Upper lobe of right lung (tissue), 1 donor: Measurements from ENCODE around the gene EIF1. TPM values are rescaled to one million over a fixed set of nuclear protein-coding genes. Genes with fewer than 3 reads are reported as not detected.
A peak's percentile ranks its signal among the peaks of the same experiment; 100 is the strongest.

ENCODE experiments used
- ATAC-seq: fragments of 200-7000 bp; cut with Tn5 transposase; one replicate; pipeline ENCODE4 v1.9.1; 2020; ENCODE audit warnings: mild to moderate bottlenecking, moderate library complexity
- DNase-seq: peaks from one replicate; pipeline ENCODE4 v3.0.0-alpha.2; 2020
- H3K27ac ChIP-seq: fragments of 200-600 bp; one replicate; pipeline ENCODE4 v1.8.0; 2022
- H3K27me3 ChIP-seq: fragments of 200-600 bp; one replicate; pipeline ENCODE4 v1.8.0; 2022; ENCODE audit warnings: mild to moderate bottlenecking
- H3K36me3 ChIP-seq: fragments of 200-600 bp; one replicate; pipeline ENCODE4 v1.8.0; 2022
- H3K4me1 ChIP-seq: fragments of 200-600 bp; one replicate; pipeline ENCODE4 v1.8.0; 2022
- H3K4me3 ChIP-seq: fragments of 200-600 bp; one replicate; pipeline ENCODE4 v1.8.0; 2022; ENCODE audit warnings: mild to moderate bottlenecking
- H3K9me3 ChIP-seq: fragments of 200-600 bp; one replicate; pipeline ENCODE4 v1.8.0; 2022
- intact Hi-C: fragments of 100-400 bp; cut with DNase I; formaldehyde crosslinking; loops from one replicate; pipeline ENCODE4 v1.11.0; 2022
- total RNA-seq: library from RNA; stranded (reverse); fragmentation: NEBNext Ultra II Directional; extraction: Animal tissue kit (Norgen Biotek cat#: 25700); gene quantifications from one replicate; pipeline ENCODE4 v1.2.1, GENCODE V29; 2021
- TF ChIP-seq, protein P1 (sequence below): fragments of 200-600 bp; IDR thresholded peaks from one replicate; pipeline ENCODE4 v1.8.0; 2022; ENCODE audit warnings: antibody characterized with exemption
- donor health status: DM: no; HTN: yes; CAD: no; lungs with severe emphysema.

The EIF1 gene
- total RNA-seq, 1 donor from 2014 or later: 974 TPM

DNA sequence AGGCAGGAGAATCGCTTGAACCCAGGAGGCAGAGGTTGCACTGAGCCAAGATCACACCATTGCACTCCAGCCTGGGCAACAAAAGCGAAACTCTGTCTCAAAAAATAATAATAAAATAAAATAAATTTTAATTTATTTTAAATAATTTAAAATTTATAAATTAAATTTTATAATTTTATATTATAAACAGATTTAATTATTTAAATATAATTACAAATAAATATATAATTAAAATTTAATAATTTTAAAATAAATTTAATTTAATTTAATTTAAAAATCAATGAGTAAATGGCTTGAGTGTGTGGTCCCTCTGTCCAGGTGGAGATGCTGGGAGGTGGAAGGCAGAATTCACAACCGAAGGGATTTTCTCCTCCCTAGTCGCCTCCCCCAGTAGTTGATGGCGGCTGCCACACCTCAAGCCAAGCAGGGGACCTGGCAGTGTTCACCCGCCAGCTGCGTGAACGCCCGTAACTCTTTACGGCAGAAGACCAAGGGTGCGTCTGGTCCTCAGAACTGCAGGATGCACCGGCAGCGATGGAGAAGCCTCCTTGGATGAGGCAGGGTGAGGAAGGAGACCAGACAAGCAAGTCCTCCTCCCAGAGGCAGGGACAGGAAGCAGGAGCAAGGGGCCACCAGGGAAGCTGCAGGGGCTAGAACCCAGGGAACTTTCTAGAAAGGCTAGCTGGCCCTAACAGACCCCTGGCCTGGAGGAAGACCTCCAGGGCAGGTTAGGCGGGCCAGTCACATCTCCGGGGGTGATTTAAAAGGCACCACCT, 41.5 kb upstream of the EIF1 start:
- intact Hi-C loops: loop anchor here (5.0 kb wide), 1 partner anchor 100 kb away; no protein-coding TSS in a partner anchor
- Histone ChIP-seq H3K27me3 (no peaks in the 10 kb centered on the region), H3K4me1 (peaks cover 14% of the 10 kb centered on the region), H3K27ac (no peak overlapping the region), H3K36me3 (no peaks in the 10 kb centered on the region), H3K9me3 (no peaks in the 10 kb centered on the region), H3K4me3 (no peak overlapping the region)
- DNase-seq (no peak), ATAC-seq (no peak)
- TF ChIP-seq, protein P1, sequence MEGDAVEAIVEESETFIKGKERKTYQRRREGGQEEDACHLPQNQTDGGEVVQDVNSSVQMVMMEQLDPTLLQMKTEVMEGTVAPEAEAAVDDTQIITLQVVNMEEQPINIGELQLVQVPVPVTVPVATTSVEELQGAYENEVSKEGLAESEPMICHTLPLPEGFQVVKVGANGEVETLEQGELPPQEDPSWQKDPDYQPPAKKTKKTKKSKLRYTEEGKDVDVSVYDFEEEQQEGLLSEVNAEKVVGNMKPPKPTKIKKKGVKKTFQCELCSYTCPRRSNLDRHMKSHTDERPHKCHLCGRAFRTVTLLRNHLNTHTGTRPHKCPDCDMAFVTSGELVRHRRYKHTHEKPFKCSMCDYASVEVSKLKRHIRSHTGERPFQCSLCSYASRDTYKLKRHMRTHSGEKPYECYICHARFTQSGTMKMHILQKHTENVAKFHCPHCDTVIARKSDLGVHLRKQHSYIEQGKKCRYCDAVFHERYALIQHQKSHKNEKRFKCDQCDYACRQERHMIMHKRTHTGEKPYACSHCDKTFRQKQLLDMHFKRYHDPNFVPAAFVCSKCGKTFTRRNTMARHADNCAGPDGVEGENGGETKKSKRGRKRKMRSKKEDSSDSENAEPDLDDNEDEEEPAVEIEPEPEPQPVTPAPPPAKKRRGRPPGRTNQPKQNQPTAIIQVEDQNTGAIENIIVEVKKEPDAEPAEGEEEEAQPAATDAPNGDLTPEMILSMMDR: no peak

DNA sequence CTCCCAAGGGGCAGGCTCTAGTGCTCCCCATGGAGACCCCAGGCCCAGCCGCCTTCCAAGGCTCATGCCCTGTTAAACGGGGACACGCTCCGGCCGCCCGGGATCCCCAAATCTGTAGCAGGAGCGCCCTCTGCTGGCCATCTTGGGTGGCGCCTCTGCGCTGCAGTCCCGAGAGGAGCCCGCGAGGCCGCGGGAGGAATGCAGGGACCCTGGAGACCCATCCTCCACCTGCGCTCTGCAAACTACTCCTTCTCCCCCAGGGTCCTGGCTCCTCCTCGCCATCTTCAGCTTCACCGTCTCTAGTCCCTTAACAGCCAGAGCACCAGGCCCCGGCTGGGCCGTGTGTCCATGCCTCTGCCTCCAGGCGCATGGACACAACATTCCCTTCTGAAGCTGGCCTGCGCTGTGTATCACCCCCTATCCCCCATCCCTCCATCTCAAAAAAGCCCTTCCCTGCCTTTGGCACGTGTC, 40.7 kb upstream of the EIF1 start:
- Histone ChIP-seq H3K36me3 (no peaks in the 10 kb centered on the region), H3K4me1 (peaks cover 14% of the 10 kb centered on the region), H3K4me3 (peak overlapping the region; percentile 43), H3K27ac (no peak overlapping the region), H3K9me3 (no peaks in the 10 kb centered on the region), H3K27me3 (no peaks in the 10 kb centered on the region)
- intact Hi-C loops: loop anchor here (5.0 kb wide), 1 partner anchor 101 kb away; no protein-coding TSS in a partner anchor
- TF ChIP-seq, protein P1: peak; percentile 97
- peak; percentile 80 for ATAC-seq
- DNase-seq: peak; percentile 94

DNA sequence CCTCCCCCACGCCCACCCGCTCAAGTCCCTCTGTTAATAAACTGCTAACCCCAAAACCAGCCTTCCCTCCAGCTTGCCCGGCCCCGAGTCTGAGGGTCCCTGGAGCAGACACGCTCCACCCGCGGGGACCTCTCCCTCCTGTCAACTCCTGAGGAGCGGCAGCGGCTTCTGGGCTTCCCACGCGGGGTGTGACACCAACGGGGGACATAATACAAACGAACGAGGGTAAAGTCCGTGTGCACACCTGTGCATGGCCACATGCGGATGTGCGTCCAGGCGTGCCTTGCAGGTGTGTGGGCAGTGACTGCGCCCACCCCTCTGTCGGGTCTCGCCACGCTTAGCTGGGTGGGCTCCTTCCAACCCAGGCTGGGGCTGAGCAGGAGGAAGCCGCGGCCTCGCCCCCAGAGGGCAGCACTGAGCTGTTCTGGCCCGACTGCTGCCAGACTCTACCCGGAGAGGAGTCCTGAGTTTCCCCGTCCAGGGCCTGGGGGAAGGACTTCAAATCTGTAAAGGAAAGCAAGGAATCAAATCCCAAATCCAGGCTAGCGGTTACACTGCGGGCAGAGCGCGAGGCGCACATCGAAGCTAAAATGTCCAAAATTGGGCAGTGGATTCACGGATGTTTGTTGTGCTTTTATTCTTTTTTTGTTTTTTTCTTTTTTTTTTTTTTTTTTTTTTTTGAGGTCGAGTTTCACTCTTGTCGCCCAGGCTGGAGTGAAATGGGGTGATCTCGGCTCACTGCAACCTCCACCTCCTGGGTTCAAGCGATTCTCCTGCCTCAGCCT, 40.1 kb upstream of the EIF1 start:
- TF ChIP-seq, protein P1: peak; percentile 94
- Histone ChIP-seq H3K36me3 (no peaks in the 10 kb centered on the region), H3K27ac (no peak overlapping the region), H3K4me1 (peaks cover 15% of the 10 kb centered on the region), H3K9me3 (no peaks in the 10 kb centered on the region), H3K27me3 (no peaks in the 10 kb centered on the region), H3K4me3 (peak overlapping the region; percentile 43)
- intact Hi-C loops: loop anchor here (5.0 kb wide), 1 partner anchor 101 kb away; no protein-coding TSS in a partner anchor
- peak; percentile 88 for ATAC-seq
- peak; percentile 94 for DNase-seq

DNA sequence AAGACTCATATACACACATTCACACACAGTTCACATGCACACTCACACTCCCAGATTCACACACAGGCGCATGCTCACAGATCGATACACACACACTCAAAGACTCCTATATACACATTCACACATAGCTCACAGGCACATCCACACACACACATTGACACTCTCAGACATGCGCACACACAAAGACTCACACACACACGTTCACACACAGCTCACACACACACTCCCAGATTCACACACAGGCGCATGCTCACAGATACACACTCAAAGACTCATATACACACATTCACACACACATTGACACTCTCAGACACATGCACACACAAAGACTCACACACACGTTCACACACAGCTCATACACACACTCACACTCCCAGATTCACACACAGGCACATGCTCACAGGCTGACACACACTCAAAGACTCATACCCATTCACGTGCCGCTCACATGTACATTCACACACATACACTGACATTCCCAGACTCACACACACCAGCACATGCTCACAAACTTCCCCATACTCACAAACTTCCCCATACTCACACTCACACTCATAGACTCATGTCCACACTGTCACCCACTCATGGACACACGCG, 38.7 kb upstream of the EIF1 start:
- Histone ChIP-seq H3K4me3 (no peak overlapping the region), H3K36me3 (no peaks in the 10 kb centered on the region), H3K27ac (no peak overlapping the region), H3K27me3 (no peaks in the 10 kb centered on the region), H3K9me3 (no peaks in the 10 kb centered on the region), H3K4me1 (peaks cover 22% of the 10 kb centered on the region)
- no peak for ATAC-seq
- TF ChIP-seq, protein P1: no peak
- intact Hi-C loops: loop anchor here (5.0 kb wide), 1 partner anchor 103 kb away; no protein-coding TSS in a partner anchor
- no peak for DNase-seq

DNA sequence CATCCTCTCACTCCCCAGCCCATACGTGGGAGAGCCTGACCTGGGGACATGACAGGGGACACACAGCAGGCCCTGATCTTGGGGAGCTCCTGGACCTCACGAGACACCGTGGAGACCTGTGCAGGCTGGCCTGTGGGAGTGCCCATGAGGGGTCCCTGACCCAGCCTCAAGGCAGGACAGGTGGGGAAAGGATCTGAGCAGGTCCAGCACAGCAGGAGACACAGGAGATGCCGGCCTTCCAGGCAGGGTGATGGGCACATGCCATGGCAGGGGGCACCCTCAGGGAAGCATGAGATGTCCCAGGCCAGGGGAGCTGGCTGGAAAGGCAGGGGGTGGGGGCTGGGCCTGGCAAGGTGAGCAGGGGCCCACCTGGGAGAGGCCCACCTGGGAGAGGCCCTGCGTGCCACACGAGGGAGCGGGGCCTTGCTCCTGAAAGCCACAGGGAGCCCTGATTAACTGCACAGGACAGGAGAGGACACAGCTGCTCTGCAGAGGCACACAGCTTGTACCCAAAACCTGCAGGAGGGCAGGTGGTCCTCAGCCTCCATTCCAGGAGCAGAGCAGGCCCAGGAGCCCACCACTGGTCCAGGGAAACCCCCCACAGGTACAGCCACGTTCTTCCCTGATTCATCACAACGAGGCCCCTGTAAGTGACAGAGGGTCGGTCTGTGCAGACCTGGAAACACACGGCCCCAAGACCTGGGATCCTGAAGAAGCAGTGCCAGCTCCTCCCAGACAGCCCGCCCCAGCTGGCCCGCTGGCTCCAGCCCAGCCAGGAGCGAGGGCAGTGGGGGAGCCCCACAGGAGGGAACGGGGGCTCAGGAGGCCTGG, 37.7 kb upstream of the EIF1 start:
- intact Hi-C loops: no loop called here
- DNase-seq (peak; percentile 60), ATAC-seq (no peak)
- TF ChIP-seq, protein P1: no peak
- Histone ChIP-seq H3K36me3 (no peaks in the 10 kb centered on the region), H3K27ac (peak overlapping the region; percentile 78), H3K4me3 (no peak overlapping the region), H3K27me3 (no peaks in the 10 kb centered on the region), H3K9me3 (no peaks in the 10 kb centered on the region), H3K4me1 (peaks cover 22% of the 10 kb centered on the region)
